Parathyroid adenoma (tissue), 2 donors: Measurements from ENCODE around the gene IGF1R.

ENCODE experiments used
- H2AFZ ChIP-seq: fragments of 300-600 bp; sonication (generic); one replicate; pipeline ENCODE4 v1.7.0; 2017; ENCODE audit warnings: antibody characterized with exemption, mild to moderate bottlenecking
- H3K27ac ChIP-seq: fragments of 300-600 bp; sonication (generic); one replicate; pipeline ENCODE4 v1.7.0; 2017
- H3K27me3 ChIP-seq: fragments of 300-600 bp; sonication (generic); one replicate; pipeline ENCODE4 v1.7.0; 2017; ENCODE audit warnings: low read length; ENCODE audit not compliant: control insufficient read depth, insufficient read depth
- H3K36me3 ChIP-seq: fragments of 300-600 bp; sonication (generic); one replicate; pipeline ENCODE4 v1.7.0; 2017; ENCODE audit warnings: low read length; ENCODE audit not compliant: control insufficient read depth, insufficient read depth
- H3K4me1 ChIP-seq: fragments of 300-600 bp; sonication (generic); one replicate; pipeline ENCODE4 v1.7.0; 2017; ENCODE audit warnings: control low read depth
- H3K4me2 ChIP-seq: fragments of 300-600 bp; sonication (generic); one replicate; pipeline ENCODE4 v1.7.0; 2017; ENCODE audit warnings: low read length
- H3K4me3 ChIP-seq: fragments of 300-600 bp; sonication (generic); one replicate; pipeline ENCODE4 v1.7.0; 2017; ENCODE audit warnings: low read depth, low read length
- H3K79me2 ChIP-seq: fragments of 300-600 bp; sonication (generic); one replicate; pipeline ENCODE4 v1.7.0; 2017; ENCODE audit warnings: control low read depth
- H3K9ac ChIP-seq: fragments of 300-600 bp; sonication (generic); one replicate; pipeline ENCODE4 v1.7.0; 2017; ENCODE audit warnings: mild to moderate bottlenecking
- H3K9me3 ChIP-seq: fragments of 300-600 bp; sonication (generic); one replicate; pipeline ENCODE4 v1.7.0; 2017; ENCODE audit warnings: low read length; ENCODE audit not compliant: control insufficient read depth
- TF ChIP-seq, protein P1 (sequence below): fragments of 300-600 bp; sonication (generic); IDR thresholded peaks from one replicate; pipeline ENCODE4 v1.7.0; 2017; ENCODE audit warnings: antibody characterized with exemption, mild to moderate bottlenecking
- donor health status: primary hyperparathyroidism.

IGF1R gene

DNA sequence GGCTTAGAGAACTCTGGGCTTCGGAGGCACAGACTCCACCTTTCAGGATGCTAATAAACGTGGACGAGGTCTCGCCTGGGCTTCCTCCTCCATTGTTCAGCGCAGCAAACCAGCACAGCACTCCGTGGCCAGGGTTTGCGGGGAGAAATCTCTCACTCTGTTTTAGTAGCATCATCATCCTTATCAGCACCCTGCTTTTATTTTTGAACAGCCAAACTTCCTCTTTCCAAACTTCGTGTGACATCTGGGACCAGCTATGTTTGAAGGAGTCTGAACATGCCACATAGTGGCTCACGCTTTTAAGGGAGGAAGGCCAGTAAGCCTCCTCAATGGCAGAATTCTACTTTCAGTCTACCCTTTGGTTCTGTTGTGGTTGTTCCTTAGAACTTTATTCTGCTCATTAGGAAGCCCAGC, 210.3 kb downstream of the IGF1R start:
- no peak overlapping the region for H3K27ac ChIP-seq
- no peak overlapping the region for H3K9ac ChIP-seq

GRCh38 chr15:98859149-98859548, 210.8 kb downstream of the IGF1R start:
- Histone ChIP-seq H2AFZ (no peak overlapping the region), H3K27me3 (no peaks in the 10 kb centered on the region), H3K4me1 (no peaks in the 10 kb centered on the region), H3K4me2 (no peak overlapping the region), H3K9ac (no peak overlapping the region), H3K36me3 (no peaks in the 10 kb centered on the region), H3K27ac (no peak overlapping the region), H3K79me2 (no peaks in the 10 kb centered on the region), H3K9me3 (no peaks in the 10 kb centered on the region), H3K4me3 (no peak overlapping the region)
- TF ChIP-seq, protein P1, sequence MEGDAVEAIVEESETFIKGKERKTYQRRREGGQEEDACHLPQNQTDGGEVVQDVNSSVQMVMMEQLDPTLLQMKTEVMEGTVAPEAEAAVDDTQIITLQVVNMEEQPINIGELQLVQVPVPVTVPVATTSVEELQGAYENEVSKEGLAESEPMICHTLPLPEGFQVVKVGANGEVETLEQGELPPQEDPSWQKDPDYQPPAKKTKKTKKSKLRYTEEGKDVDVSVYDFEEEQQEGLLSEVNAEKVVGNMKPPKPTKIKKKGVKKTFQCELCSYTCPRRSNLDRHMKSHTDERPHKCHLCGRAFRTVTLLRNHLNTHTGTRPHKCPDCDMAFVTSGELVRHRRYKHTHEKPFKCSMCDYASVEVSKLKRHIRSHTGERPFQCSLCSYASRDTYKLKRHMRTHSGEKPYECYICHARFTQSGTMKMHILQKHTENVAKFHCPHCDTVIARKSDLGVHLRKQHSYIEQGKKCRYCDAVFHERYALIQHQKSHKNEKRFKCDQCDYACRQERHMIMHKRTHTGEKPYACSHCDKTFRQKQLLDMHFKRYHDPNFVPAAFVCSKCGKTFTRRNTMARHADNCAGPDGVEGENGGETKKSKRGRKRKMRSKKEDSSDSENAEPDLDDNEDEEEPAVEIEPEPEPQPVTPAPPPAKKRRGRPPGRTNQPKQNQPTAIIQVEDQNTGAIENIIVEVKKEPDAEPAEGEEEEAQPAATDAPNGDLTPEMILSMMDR = no peak

More for the DNA sequence above, 210.3 kb downstream of the IGF1R start:
- Histone ChIP-seq H3K9me3 (no peaks in the 10 kb centered on the region), H3K79me2 (no peaks in the 10 kb centered on the region), H3K4me3 (no peak overlapping the region), H3K4me2 (no peak overlapping the region), H3K27me3 (no peaks in the 10 kb centered on the region), H3K36me3 (no peaks in the 10 kb centered on the region), H2AFZ (no peak overlapping the region), H3K4me1 (no peaks in the 10 kb centered on the region)
- TF ChIP-seq, protein P1 = no peak

DNA sequence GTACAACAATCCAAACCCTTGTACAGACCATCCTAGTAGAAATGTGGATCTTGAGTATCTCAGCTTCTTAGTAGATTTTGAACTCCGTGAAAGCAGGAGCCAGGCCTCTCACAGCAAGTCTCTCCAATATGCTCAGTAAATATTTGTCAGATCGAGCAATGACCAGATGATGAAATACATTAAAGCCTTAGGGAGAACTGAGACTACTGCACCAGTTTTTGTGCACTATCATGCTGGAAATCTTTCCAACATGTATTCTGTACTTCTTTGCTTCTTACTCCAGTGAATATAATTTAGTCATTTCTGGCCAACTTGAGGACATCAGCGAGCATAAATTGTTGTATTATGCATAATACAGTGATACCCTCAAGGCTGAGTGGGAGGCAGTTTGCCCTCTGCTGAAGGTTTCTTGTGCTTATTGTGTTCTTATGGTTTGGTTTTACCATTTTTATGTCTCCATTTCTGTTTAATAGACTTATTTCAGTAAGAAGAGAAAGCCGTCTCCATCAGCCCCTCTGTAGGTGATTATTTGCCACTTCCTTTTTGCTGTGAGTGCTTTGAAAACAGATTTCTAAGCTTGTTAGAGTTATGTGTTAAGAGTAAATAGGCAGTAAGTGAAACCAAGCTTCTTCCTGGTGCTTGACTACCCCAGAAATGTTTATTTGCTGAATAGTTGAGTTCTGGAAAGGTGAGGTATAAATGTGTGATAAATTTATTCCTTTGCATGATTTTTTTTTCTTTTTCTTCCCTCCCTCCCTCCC, 212.1 kb downstream of the IGF1R start:
- Histone ChIP-seq H3K79me2 (no peaks in the 10 kb centered on the region), H3K36me3 (no peaks in the 10 kb centered on the region), H3K4me1 (no peaks in the 10 kb centered on the region), H3K4me3 (no peak overlapping the region), H2AFZ (no peak overlapping the region), H3K9ac (no peak overlapping the region), H3K4me2 (no peak overlapping the region), H3K27me3 (no peaks in the 10 kb centered on the region), H3K27ac (no peak overlapping the region), H3K9me3 (no peaks in the 10 kb centered on the region)
- TF ChIP-seq, protein P1 = no peak

DNA sequence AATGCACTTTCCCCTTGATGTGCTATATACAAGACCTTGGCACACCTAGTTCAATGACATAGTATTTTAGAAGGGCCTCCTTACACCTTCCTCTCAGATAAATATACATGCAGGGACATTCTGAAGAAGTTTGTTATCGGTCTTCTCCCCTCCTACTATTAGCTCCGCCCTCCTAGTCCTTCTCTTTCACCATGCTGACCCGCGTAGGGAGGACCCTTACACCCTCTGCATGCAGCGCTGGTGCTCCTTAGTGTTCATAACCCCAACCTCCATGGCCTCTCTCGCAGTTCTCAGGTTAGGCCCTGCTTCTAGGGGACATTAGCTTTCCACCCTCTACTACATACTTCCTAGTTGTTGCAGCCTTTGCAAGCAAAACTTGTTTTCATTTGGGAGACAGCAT, 212.8 kb downstream of the IGF1R start:
- Histone ChIP-seq H3K4me1 (no peaks in the 10 kb centered on the region), H3K9me3 (no peaks in the 10 kb centered on the region), H3K4me3 (no peak overlapping the region), H3K36me3 (no peaks in the 10 kb centered on the region), H3K27ac (no peak overlapping the region), H3K9ac (no peak overlapping the region), H2AFZ (no peak overlapping the region), H3K79me2 (no peaks in the 10 kb centered on the region), H3K27me3 (no peaks in the 10 kb centered on the region), H3K4me2 (no peak overlapping the region)
- TF ChIP-seq, protein P1 = no peak

DNA sequence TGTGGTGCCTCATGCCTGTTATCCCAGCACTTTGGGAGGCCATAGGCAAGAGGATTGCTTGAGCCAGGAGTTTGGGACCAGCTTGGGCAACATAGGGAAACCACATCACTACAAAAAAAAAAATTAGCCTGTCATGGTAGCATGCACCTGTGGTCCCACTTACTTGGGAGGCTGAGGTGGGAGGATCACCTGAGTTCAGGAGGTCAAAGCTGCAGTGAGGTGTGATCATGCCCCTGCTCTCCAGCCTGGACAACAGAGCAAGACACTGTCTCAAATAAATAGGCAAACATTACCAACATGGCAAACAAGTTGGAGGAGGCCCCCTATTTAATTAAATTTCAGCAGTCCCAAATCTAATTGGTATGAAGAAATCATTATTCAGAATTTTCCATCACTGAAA, 215.6 kb downstream of the IGF1R start:
- H3K27me3 ChIP-seq = no peaks in the 10 kb centered on the region
- no peak overlapping the region for H2AFZ ChIP-seq
- H3K4me1 ChIP-seq = peaks cover 3% of the 10 kb centered on the region
- no peak overlapping the region for H3K9ac ChIP-seq
- H3K79me2 ChIP-seq = no peaks in the 10 kb centered on the region
- no peak overlapping the region for H3K4me3 ChIP-seq
- H3K27ac ChIP-seq = no peak overlapping the region
- H3K36me3 ChIP-seq = no peaks in the 10 kb centered on the region
- no peaks in the 10 kb centered on the region for H3K9me3 ChIP-seq
- H3K4me2 ChIP-seq = no peak overlapping the region
- TF ChIP-seq, protein P1 = no peak
